H1 (cell line): Measurements from ENCODE around the gene NFKBIL1. TPM values are rescaled to one million over a fixed set of nuclear protein-coding genes. Genes with fewer than 3 reads are reported as not detected.

ENCODE experiments used
- BRCA1 ChIP-seq: IDR thresholded peaks from 2 replicates; pipeline ENCODE4 v1.6.1; 2012; ENCODE audit warnings: low read depth, low read length, improper control_type of control experiment
- CHD1 ChIP-seq: IDR thresholded peaks from 2 replicates; pipeline ENCODE4 v1.6.1; 2012; ENCODE audit warnings: low read depth, low read length, improper control_type of control experiment
- GTF2F1 ChIP-seq: IDR thresholded peaks from 2 replicates; pipeline ENCODE4 v1.6.1; 2012; ENCODE audit warnings: low read depth, low read length, improper control_type of control experiment, borderline replicate concordance
- SP1 ChIP-seq: IDR thresholded peaks from 2 replicates; pipeline ENCODE4 v1.6.1; 2011; ENCODE audit warnings: low read depth, low read length
- polyA plus RNA-seq, 7 experiments: library from polyadenylated mRNA; depleted of rRNA in 3 of 7; stranded (reverse) in 5 of 7; unstranded in 2 of 7; fragments of >200 nt in 5 of 7; fragments of 200-250 nt in 2 of 7; gene quantifications; 1 replicate in 5 of 7; 2 replicates in 1 of 7; 4 replicates in 1 of 7; pipeline versions ENCODE4 v1.2.1 to v1.2.3, GENCODE V29; 2011 to 2013; ENCODE audit warnings: missing spikeins in 2 of 7, mixed read lengths in 2 of 7
- total RNA-seq: library from RNA; stranded (reverse); fragmentation: NEBNext Ultra II Directional; extraction: Animal tissue kit (Norgen Biotek cat#: 25700); gene quantifications from 2 replicates; pipeline ENCODE4 v1.2.1, GENCODE V29; 2021
- TF ChIP-seq, protein P1 (sequence below), 3 experiments: IDR thresholded peaks; 1 replicate in 2 of 3; 2 replicates in 1 of 3; pipeline versions ENCODE4 v1.5.1 to v1.6.1; 2011; ENCODE audit warnings: low read length in 3 of 3, mild to moderate bottlenecking in 3 of 3, inconsistent platforms in 2 of 3, low read depth in 1 of 3, moderate library complexity in 1 of 3; ENCODE audit not compliant: insufficient read depth in 1 of 3; ENCODE audit errors: control extremely low read depth in 1 of 3

Gene NFKBIL1
- total and polyA plus RNA-seq, 2 of the 8 experiments (the other 6 are each of a cell fraction or from before 2014, with no cell fraction given): 7.5 to 11.2 TPM

DNA sequence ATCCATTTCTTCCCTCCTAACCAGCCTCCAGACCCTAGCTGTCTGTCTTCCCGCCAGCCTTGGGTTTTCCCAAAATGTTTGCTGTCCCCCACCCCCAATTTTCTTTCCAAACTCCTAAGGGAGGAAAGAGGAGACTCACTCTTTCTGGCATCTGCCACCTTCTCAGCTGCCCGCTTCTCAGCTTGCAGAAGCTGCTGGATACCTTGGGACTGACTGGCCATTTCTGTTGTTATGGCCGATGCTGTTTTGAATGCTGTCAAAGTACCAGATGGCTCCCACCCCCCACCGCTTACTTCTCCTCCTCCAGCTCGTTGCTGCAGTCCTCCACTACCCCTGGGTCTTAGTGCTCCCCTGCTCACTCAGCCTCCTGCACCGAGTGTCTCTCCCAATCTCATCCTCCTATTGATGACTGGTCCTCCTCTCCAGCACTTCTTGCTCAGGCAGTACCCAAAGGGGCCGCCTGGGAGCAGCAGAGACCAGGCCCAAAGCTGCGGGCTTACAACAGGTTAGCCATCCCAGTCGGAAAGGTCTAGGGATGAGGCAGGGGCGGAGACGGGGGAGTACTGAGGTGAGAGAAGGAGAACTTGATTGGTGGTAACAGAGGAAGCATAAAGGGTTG is 960 bp upstream of the NFKBIL1 start, which contains the start of gene ATP6V1G2 (continued):
- TF ChIP-seq SP1 (peak; percentile 90), GTF2F1 (peak; percentile 62; the same call in 1 of the 2 replicates), BRCA1 (0 out of 2 replicates have a peak, but pooled peaks have one; percentile 14), CHD1 (0 out of 2 replicates have a peak, but pooled peaks have one; percentile 51)
- TF ChIP-seq, protein P1, sequence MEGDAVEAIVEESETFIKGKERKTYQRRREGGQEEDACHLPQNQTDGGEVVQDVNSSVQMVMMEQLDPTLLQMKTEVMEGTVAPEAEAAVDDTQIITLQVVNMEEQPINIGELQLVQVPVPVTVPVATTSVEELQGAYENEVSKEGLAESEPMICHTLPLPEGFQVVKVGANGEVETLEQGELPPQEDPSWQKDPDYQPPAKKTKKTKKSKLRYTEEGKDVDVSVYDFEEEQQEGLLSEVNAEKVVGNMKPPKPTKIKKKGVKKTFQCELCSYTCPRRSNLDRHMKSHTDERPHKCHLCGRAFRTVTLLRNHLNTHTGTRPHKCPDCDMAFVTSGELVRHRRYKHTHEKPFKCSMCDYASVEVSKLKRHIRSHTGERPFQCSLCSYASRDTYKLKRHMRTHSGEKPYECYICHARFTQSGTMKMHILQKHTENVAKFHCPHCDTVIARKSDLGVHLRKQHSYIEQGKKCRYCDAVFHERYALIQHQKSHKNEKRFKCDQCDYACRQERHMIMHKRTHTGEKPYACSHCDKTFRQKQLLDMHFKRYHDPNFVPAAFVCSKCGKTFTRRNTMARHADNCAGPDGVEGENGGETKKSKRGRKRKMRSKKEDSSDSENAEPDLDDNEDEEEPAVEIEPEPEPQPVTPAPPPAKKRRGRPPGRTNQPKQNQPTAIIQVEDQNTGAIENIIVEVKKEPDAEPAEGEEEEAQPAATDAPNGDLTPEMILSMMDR (IDR thresholded peaks at IDR 0.05; ENCODE audit: control extremely low read depth in 1 of 3, insufficient read depth in 1 of 3, low read depth in 1 of 3, low read length in 3 of 3): peak; percentile 94 to 99 (median 97)
